GM23338 (cell line): ENCODE results near the gene TMEM191C. TPM values are rescaled to one million over a fixed set of nuclear protein-coding genes. Genes with fewer than 3 reads are reported as not detected.
A peak's percentile ranks its signal among the peaks of the same experiment; 100 is the strongest.
"Not testable (repeated sequence)": the region's sequence is repeated elsewhere in the genome, so short reads cannot be mapped to it uniquely, and the experiment has no call there.

Experiments
- ATAC-seq: fragments of 200-7000 bp; cut with Tn5 transposase; 3 replicates; pipeline ENCODE4 v1.9.1; 2020
- DNase-seq: peaks from one replicate; pipeline ENCODE4 v3.0.0-alpha.2; 2015; ENCODE audit warnings: low spot score
- H2AFZ ChIP-seq: fragments of 200-600 bp; sonication (generic); 2 replicates; pipeline ENCODE4 v1.8.0; 2016; ENCODE audit warnings: antibody characterized with exemption, mild to moderate bottlenecking, moderate library complexity
- H3F3A ChIP-seq: fragments of 200-600 bp; sonication (generic); replicated peaks from 2 replicates; pipeline ENCODE4 v1.8.0; 2017; ENCODE audit warnings: antibody characterized with exemption, mixed run types, low read depth
- H3K27ac ChIP-seq: fragments of 200-600 bp; sonication (generic); 2 replicates; pipeline ENCODE4 v1.6.1; 2016; ENCODE audit warnings: low read depth
- H3K27me3 ChIP-seq: fragments of 200-600 bp; sonication (generic); 2 replicates; pipeline ENCODE4 v1.8.0; 2016; ENCODE audit warnings: mild to moderate bottlenecking, mixed run types, moderate library complexity; ENCODE audit not compliant: insufficient read depth
- H3K36me3 ChIP-seq: fragments of 200-600 bp; sonication (generic); 2 replicates; pipeline ENCODE4 v1.8.0; 2016; ENCODE audit warnings: mild to moderate bottlenecking; ENCODE audit not compliant: insufficient read depth
- H3K4me1 ChIP-seq: fragments of 200-600 bp; sonication (generic); 2 replicates; pipeline ENCODE4 v1.8.0; 2016; ENCODE audit warnings: mild to moderate bottlenecking, moderate library complexity; ENCODE audit not compliant: insufficient read depth
- H3K4me2 ChIP-seq: fragments of 200-600 bp; sonication (generic); 2 replicates; pipeline ENCODE4 v1.7.1; 2017; ENCODE audit warnings: mixed run types
- H3K4me3 ChIP-seq: fragments of 200-600 bp; sonication (generic); 2 replicates; pipeline ENCODE4 v1.6.1; 2016; ENCODE audit warnings: mixed run types
- H3K79me2 ChIP-seq: fragments of 200-600 bp; sonication (generic); replicated peaks from 2 replicates; pipeline ENCODE4 v1.8.0; 2017; ENCODE audit warnings: mild to moderate bottlenecking; ENCODE audit not compliant: insufficient read depth
- H3K9me2 ChIP-seq: fragments of 200-600 bp; sonication (generic); 2 replicates; pipeline ENCODE4 v1.8.0; 2017; ENCODE audit not compliant: insufficient read depth
- H4K20me1 ChIP-seq: fragments of 200-600 bp; sonication (generic); replicated peaks from 2 replicates; pipeline ENCODE4 v1.8.0; 2017; ENCODE audit warnings: mild to moderate bottlenecking; ENCODE audit not compliant: insufficient read depth
- H3K27ac Mint-ChIP-seq: 2 replicates; pipeline ENCODE4 v1.8.0; 2020; ENCODE audit warnings: inconsistent platforms, mild to moderate bottlenecking, moderate library complexity, mixed read lengths
- H3K27me3 Mint-ChIP-seq: 3 replicates; pipeline ENCODE4 v1.8.0; 2022; ENCODE audit warnings: low read depth, mild to moderate bottlenecking, moderate library complexity, mixed read lengths, inconsistent platforms; ENCODE audit not compliant: insufficient read depth, poor library complexity
- H3K36me3 Mint-ChIP-seq: 3 replicates; pipeline ENCODE4 v1.8.0; 2021; ENCODE audit warnings: low read depth, mild to moderate bottlenecking, inconsistent platforms, moderate library complexity, mixed read lengths
- H3K4me1 Mint-ChIP-seq: 3 replicates; pipeline ENCODE4 v1.8.0; 2020; ENCODE audit warnings: mild to moderate bottlenecking, inconsistent platforms, mixed read lengths
- H3K4me3 Mint-ChIP-seq: 3 replicates; pipeline ENCODE4 v1.8.0; 2021; ENCODE audit warnings: moderate library complexity, mild to moderate bottlenecking, inconsistent platforms, mixed read lengths
- H3K9me3 Mint-ChIP-seq: 3 replicates; pipeline ENCODE4 v1.8.0; 2020; ENCODE audit warnings: moderate library complexity, mild to moderate bottlenecking, inconsistent platforms, mixed read lengths
- polyA plus RNA-seq: library from polyadenylated mRNA; unstranded; fragments of >200 nt; fragmentation: Nextera tagmentation; extraction: Ambion mirVana; gene quantifications from 2 replicates; pipeline ENCODE4 v1.2.1, GENCODE V29; 2016
- total RNA-seq: library from RNA; depleted of rRNA; stranded (reverse); fragments of >200 nt; shearing (Covaris generic); gene quantifications from 2 replicates; pipeline ENCODE4 v1.2.3, GENCODE V29; 2014

TMEM191C gene
- total and polyA plus RNA-seq, 2 experiments from 2014 or later: 2.8 to 6.1 TPM

DNA sequence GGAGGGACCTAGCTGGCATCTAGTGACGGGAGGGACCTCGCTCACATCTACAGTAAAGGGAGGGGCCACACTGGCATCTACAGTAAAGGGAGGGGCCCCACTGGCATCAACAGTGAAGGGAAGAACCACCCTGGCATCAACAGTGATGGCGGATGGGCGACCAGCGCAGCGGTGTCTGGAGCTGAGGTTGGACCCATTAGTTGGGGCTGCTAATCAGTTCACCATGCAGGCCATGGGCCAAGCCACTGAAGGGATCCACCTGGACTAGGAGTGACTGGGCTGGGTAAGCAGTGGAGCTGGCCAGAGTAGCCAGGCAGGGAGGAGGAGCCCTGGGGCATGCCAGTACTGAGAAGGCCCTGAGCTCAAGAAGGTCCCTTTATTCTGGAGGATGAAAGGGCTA, 23.4 kb downstream of the TMEM191C start:
- H3K79me2 ChIP-seq, H3K27ac Mint-ChIP-seq, H3K4me1 ChIP-seq, H3K27me3 ChIP-seq, H3K27ac ChIP-seq, H3K27me3 Mint-ChIP-seq, H3K4me3 Mint-ChIP-seq, ATAC-seq, H3K36me3 Mint-ChIP-seq, H3K4me3 ChIP-seq, H3K36me3 ChIP-seq, H3K9me2 ChIP-seq, H3K9me3 Mint-ChIP-seq, H4K20me1 ChIP-seq, H3K4me2 ChIP-seq, H3K4me1 Mint-ChIP-seq, H3F3A ChIP-seq, DNase-seq, H2AFZ ChIP-seq: not testable (repeated sequence)

DNA sequence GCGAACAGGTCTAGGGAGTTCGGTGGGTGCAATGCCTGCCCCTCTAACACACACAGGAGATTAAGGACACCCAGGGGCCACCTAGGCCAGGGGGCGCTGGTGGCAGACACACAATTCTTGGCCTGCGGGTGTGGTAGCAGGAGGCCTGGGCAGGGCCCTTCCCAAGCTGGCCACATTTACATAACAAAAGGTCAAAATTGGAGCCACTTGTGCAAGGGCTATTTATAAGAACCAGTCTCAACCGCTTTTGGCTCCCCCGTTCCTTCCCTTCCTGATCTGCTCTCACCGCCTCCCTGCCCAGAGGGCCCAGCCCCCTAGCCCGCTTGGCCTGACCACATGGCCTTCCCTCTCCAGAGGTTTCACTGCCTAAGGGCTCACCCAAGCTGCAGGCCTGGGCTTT, 25.1 kb downstream of the TMEM191C start:
- H3K36me3 ChIP-seq, H3K36me3 Mint-ChIP-seq, H3K4me3 ChIP-seq, H3F3A ChIP-seq, H3K4me1 Mint-ChIP-seq, H3K9me3 Mint-ChIP-seq, H3K27ac ChIP-seq, DNase-seq, H4K20me1 ChIP-seq, H3K27ac Mint-ChIP-seq, H3K4me2 ChIP-seq, H3K27me3 Mint-ChIP-seq, H2AFZ ChIP-seq, H3K79me2 ChIP-seq, H3K4me1 ChIP-seq, H3K9me2 ChIP-seq, H3K4me3 Mint-ChIP-seq, H3K27me3 ChIP-seq: not testable (repeated sequence)
- peak; percentile 30 for ATAC-seq

DNA sequence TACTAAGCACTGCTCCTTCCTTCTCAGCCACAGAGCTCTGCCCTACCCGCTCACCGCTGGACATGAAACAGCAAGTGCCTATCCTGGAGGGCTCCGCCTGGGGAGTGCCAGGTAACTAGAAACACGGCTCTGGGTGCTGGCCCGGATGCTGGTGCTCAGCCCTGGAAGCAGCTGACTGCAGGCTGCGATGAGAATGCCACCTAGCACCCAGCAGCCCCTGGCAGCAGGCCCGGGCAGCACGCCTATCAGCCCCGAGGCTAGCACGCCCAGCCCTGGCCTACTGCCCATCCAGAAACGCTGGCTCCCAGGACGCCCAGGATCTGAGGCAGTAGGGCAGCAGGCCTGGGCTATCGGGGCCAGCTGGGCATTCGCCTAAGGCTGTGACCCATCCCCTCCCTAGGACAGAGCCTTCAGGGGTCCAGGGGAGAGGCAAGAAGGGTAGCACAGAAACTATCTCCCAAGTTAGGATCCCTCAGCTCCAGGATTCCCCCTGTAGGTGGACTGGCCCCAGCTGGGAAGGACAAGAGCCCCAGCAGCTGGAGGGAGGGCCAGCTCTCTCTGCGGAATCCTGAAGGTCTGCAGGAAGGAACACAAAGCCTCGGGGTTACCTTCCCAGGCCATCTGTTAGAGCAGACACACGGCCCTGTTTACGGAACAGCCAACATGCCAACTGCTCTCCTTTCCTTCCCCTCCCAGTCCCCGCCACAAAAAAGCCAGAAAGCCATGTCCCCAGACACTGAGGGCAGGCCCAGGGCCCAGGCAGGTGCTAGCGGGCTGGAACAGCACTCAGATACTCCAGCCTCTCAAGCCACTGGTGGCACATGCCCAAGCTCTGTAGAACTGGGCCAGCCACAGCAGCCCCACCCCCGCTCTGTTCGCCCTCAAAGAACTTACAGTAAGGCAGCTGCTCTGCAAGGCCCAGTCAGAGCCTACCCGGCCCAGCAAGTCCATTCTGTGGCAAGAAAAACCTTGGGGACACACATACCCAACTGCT, 26.9 kb downstream of the TMEM191C start:
- not testable (repeated sequence) for H3K27me3 ChIP-seq, H3K27me3 Mint-ChIP-seq, H3K4me3 Mint-ChIP-seq, H3K4me2 ChIP-seq, H4K20me1 ChIP-seq, H3K79me2 ChIP-seq, H3K27ac ChIP-seq, H3K4me3 ChIP-seq, DNase-seq, H3K27ac Mint-ChIP-seq, H3F3A ChIP-seq, H3K4me1 Mint-ChIP-seq, H3K9me3 Mint-ChIP-seq, H3K36me3 ChIP-seq, H3K9me2 ChIP-seq, H3K4me1 ChIP-seq, H3K36me3 Mint-ChIP-seq, H2AFZ ChIP-seq
- ATAC-seq: peak; percentile 37

DNA sequence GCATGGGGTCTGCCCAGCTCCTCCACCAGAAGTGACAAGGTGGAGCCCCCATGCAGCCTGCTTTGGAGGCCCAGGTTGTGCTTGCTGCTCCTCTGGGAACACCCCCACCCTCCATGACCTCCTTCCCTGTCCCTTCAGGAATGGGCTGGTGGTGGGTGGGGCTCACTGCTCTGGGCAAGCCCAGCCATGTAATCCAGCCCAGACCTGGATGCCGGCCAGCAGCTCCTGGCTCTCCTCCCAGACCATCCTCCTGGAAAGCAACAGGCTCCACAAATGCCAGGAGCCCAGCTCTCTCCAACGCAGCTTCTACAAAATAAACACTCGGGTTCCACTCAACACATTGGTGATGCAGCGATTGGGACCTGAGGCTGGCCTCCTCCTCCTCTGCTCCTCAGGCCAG, 30.8 kb downstream of the TMEM191C start:
- not testable (repeated sequence) for H2AFZ ChIP-seq, H3K36me3 ChIP-seq, H3K36me3 Mint-ChIP-seq, H3K79me2 ChIP-seq, H3K4me3 Mint-ChIP-seq, DNase-seq, H3K9me3 Mint-ChIP-seq, ATAC-seq, H3K4me1 ChIP-seq, H3K4me3 ChIP-seq, H3K4me1 Mint-ChIP-seq, H3K9me2 ChIP-seq, H4K20me1 ChIP-seq, H3K27me3 ChIP-seq, H3K27ac ChIP-seq, H3K27me3 Mint-ChIP-seq, H3F3A ChIP-seq, H3K27ac Mint-ChIP-seq, H3K4me2 ChIP-seq

DNA sequence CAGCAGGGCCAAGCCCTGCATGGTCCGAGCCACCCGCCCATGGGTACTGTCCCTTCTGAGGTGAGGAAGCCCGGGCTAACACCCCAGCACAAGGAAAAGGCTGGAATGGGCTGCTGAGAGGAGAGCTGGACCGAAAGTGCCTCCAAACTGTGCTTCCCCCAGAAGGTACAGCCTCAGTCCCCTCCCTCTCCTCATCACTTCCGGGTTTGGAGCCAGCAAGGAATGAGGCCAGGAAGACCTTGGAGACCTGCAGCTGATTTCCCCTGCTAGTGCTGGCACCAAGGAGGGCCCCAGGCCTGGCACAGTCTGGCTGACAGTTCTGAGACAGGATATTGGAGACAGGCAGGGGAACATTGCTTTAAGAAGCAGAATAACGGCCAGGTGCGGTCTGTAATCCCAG, 31.3 kb downstream of the TMEM191C start:
- H3K27me3 Mint-ChIP-seq, H3K4me1 ChIP-seq, DNase-seq, H3K4me1 Mint-ChIP-seq, ATAC-seq, H4K20me1 ChIP-seq, H3K27me3 ChIP-seq, H3K4me2 ChIP-seq, H3K9me2 ChIP-seq, H3F3A ChIP-seq, H3K36me3 Mint-ChIP-seq, H2AFZ ChIP-seq, H3K36me3 ChIP-seq, H3K27ac ChIP-seq, H3K27ac Mint-ChIP-seq, H3K9me3 Mint-ChIP-seq, H3K4me3 Mint-ChIP-seq, H3K4me3 ChIP-seq, H3K79me2 ChIP-seq: not testable (repeated sequence)

DNA sequence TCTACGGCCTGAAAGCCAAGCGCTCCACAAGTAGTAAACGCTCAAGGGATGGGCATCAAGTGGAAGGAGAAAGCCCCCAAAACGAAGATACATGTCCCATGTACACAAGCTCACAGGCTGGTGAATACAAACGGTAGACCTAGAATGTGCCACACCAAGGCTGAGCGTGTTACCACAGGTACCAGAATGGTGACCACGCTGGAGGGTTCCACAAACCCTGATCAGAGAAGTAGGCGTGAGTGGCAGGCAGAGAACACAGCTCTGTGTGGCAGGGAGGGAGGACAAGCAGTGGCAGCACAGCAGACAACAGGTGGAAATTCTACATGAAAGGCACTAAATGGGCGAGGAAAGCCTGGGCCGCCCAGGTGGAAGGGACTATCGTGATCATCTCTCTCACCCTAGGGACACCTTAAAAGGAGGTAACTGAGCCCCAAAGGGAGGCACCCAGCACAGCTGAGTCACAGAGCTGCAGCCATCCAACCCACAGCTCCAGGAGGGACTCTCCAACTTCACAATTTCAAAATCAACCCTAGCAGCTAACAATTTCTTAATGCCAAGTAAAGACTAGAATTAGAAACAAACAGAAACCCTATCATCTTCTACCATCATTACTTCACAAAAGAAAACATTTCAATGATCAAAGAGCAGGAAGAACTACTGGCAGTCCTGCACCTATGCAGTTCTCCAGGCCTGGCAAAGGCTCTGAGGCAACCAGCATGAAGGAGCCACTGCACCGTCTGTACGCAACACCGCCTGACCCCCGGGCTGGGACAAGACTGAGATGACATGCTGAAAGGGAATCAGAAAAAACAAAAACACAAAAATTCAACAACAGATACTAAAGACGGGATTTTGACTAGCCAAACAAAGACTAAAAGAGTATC, 32.7 kb downstream of the TMEM191C start:
- H3K27me3 Mint-ChIP-seq, ATAC-seq: not testable (repeated sequence)

More for the DNA sequence above, 32.7 kb downstream of the TMEM191C start:
- H3K27me3 ChIP-seq, H3K79me2 ChIP-seq, H3K36me3 ChIP-seq, H3K4me2 ChIP-seq, H3K4me1 Mint-ChIP-seq, H3K4me3 ChIP-seq, H3K4me1 ChIP-seq, H3K9me3 Mint-ChIP-seq, DNase-seq, H3K9me2 ChIP-seq, H3K4me3 Mint-ChIP-seq, H3K27ac ChIP-seq, H2AFZ ChIP-seq, H3K36me3 Mint-ChIP-seq, H3K27ac Mint-ChIP-seq, H3F3A ChIP-seq, H4K20me1 ChIP-seq: not testable (repeated sequence)
